TTC549 (cell line): ENCODE results near the gene KLHL26.

Experiments used
- FAIRE-seq: peaks from 2 replicates; lab custom pipeline; 2012; peaks lifted over from hg19 to GRCh38; lab: Jason Lieb, UNC

The KLHL26 gene

GRCh38 chr19:18603255-18603957 lies 33.4 kb upstream of the KLHL26 start:
- FAIRE-seq, result no peak

DNA sequence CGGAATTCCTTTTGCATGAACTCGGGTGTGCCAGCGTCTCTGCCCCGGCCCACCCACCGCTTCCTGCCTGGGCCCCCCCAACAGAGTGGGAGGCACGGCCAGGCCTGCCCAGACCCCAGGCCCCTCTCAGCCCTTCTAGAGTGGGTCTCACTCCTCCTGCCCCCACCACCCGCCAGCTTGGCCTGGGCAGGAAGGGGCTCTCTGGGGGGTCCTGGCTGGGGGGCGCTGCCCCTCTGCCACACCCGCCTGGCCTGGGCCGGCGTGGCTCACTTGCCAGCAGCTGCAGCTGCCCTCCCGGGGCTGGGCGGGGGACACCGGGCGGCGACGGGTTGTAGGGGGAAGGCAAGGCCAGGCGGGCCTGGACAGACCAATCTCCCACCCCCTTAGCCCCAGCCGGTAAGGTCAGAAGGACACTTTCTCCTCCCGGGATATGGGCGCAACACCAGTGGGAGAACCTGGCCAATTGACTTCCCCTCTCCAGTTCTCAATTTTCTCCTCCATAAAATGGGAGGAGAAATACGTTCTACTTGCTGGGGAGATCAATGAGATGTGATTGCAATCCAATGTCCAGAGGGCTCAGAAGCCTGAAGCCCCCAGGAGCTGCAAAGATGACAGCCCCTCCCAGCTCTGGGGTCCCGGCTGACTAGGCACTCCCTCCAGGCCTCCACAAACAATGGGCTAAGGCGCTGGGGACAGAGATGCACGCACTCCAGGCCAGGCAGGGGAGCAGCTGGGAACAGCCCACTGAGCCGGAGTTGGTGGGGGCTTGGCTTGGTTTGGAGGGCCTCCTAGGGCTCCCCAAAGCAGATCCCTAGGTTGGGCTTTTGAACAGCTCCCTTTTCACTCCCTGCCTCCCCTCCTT lies 32.6 kb upstream of the KLHL26 start:
- no peak for FAIRE-seq

DNA sequence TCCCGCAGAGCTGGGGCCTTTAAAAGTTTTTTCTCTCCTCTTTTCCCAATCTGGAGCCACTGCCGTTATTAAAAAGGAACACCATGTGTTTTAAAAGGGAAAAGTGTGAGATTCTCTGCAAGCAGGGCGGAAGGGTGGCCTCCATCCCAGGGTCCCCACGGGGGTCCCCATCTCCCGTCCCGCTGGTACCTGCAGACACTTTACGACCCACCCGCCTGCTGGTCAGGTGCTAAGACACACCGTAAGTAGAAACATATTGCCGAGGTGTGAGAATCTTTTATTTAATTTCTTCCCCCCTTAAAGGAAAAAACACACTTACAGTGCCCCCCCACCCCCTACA lies 32.0 kb upstream of the KLHL26 start:
- FAIRE-seq, result no peak

DNA sequence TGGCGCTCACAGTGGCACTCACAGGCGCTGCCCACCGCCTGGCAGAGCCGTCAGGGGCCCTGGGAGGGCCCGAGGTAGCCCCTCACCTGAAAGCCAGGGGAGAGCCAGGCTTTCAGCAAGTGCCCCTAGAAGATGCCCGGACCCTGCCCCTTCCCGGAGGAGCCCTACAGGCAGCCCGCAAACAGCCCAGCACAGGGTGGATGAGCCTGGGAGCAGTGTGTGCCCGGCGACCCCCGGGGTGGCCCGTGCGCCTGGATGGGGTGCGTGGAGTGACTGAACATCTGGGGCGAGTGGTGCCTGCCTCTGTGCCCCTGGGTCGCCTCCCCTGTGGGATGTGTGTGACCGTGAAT lies 31.7 kb upstream of the KLHL26 start:
- FAIRE-seq, result no peak

DNA sequence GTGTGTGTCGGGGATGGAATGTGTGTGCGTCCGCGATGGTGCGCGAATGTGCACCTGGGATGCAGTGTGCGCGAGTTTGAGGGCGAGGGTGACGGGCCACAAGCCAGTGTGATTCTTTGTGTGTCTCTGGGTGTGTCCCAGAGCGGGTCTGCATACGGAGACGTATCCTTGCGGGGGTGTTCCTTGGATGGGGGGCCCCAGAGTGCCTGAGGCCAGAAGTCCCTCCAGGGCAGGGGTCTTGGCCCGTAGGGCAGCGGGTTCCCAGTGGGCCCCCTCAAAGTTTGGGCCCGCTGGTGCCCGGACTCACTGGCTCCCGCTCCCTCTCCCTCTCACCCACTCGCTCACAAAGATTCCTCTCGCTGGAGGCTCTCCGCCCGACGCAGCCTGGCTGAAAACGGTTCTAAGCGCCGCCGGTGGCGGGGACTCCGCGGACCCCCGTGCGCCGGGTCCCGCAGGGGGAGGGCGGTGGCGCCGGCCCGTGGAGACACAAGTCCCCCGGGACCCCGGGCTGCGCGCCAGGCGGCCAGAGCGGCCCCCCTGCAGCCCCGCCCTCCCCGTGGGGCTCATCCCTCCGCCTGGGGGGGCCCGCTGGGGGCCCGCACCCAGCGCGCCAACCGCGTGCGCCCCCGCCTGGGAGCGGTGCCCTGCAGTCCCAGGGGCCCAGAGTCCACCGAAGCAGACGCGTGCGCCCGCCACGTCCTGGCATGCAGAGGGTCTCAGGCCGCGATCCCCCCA lies 31.1 kb upstream of the KLHL26 start:
- FAIRE-seq, result no peak

DNA sequence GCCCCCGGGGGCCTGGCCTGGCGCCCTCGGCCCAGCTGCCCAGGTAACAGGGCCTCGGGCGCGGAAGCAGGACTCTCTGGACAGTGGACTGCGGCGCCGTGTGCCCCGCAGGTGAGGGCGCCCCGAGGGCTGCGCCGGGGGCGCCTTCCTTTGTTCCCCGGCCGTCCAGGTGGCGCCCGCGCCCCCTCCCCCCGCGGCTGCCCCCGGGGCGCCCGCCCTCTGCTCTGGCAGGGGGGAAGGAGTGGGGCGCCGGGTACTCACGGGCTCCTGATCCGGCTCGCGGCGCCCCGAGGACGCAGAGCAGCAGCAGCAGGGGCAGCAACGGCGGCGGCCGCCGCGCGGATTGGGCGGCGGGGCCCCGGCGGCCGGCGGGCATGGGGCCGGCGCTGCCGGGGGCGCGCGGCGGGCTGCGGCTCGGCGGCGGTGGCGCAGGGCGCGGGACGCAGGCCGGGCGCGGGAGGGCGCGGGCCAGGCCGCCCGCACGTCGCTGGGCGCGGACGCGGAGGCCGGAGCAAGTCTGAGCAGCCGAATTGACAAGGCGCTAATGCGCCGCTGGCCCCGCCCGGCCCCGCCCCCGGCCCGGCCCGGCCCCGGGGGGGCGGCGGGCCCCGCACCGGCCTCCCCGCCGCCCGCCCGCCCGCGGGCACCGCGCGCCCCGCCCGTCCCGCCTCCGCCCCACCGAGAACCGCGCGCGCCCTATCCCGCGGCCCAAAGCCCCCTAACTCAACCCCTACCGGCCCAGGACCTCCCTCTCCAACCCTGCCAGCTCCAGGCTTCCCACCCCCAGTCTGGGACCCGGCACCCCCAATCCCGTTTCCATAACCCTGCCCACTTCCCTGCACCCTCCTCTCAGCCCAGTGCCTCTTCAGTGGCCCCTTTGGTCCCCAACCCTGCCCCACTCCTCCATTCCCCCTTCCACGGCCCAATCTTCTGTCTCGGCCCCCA lies 30.3 kb upstream of the KLHL26 start, which contains the start of gene CRLF1:
Gene CRLF1, minus strand, starts transcription at position 519 of the 945 bp plus-strand sequence. Its CDS starts 143 bp downstream, at position 376.
- FAIRE-seq, result no peak

- no peak for FAIRE-seq
Observed at GRCh38 chr19:18607226-18608101, 29.4 kb upstream of the KLHL26 start.

GRCh38 chr19:18608102-18608804 lies 28.6 kb upstream of the KLHL26 start:
- no peak for FAIRE-seq

GRCh38 chr19:18608805-18609716 lies 27.8 kb upstream of the KLHL26 start:
- no peak for FAIRE-seq

GRCh38 chr19:18609717-18610051 lies 27.1 kb upstream of the KLHL26 start:
- FAIRE-seq, result no peak

GRCh38 chr19:18610245-18610555 lies 26.6 kb upstream of the KLHL26 start:
- no peak for FAIRE-seq

- no peak for FAIRE-seq
Observed at GRCh38 chr19:18610556-18611326, 26.1 kb upstream of the KLHL26 start.

DNA sequence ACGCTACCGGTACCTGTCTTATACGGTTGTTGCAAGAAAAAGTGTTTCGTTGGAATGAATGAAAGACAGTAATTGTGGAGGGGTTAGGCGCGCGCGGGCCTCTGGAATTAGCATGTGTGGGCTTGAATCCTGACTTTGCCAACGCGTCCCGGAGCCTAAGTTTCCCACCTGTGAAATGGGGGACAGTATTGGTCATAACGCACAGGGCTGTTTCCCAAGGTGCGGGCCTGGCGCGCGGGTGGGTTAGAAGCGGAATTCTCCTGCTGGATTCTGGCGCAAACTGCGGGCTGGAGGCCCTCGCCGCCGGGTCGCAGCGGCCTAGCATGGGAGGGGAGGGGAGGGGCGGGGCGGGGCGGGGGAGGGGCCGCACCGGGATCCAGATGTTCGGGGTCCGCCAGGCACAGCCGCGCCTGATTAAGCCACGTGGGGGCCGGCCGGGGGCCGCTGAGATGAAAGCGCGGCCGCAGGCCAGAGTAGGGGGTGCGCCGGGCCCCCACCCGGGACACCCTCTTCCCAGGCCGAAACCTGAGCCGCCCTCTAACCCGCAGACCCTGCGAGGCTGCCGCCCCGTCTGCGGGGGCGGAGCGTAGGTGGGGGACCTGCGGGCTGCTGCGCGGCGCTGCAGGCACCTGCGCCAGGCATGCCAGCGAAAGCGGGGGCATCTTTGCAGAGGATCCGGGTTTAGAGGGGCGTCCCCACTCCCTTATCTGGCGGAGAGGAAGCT lies 25.3 kb upstream of the KLHL26 start:
- no peak for FAIRE-seq

DNA sequence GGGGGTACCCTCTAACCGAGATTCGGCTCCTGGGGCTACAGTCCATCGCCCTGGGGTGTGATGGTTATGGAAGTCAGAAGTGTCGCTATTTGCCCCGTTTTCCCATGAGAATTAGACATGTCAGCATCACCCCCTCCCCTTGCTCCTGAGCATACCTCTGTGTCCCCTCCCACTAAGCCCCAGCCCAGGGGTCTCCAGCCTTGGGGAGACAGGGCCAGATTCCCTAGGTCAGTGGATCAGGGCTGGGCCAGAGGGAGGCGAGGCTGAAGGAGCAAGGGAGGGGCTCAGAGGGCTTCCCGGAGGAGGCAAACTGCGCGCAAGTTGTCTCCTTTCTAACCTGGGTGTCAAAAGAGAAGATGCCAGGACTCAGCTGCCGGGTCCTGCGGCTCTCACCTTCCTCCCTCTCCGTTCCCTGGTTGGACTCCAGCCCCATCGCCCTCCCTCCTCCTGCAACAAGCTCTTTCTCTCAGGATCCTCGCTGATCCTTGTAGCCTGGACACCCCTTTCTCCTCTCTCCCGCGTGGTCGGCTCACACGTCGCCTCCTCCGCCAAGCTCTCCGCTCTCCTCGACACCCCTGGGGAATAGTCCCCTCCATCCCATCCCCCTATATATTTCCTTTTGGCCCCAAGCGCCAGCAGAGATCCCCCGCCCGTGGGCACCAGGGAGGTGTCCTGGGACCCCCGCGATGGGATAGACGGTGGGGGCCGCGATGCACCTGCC lies 24.6 kb upstream of the KLHL26 start:
- FAIRE-seq, result no peak

- no peak for FAIRE-seq
Observed at GRCh38 chr19:18612772-18613588, 23.8 kb upstream of the KLHL26 start, which contains the start of gene TMEM59L. TMEM59L (plus strand) TSS chr19:18612870; CDS start chr19:18612959, 89 bp downstream.

GRCh38 chr19:18613589-18614234 lies 23.1 kb upstream of the KLHL26 start:
- FAIRE-seq, result no peak
